GM19455 (cell line): ENCODE data around the gene ZNF512B.
A peak's percentile ranks its signal among the peaks of the same experiment; 100 is the strongest.
"Not testable (repeated sequence)": the region's sequence is repeated elsewhere in the genome, so short reads cannot be mapped to it uniquely, and the experiment has no call there.

Experiments used
- ATAC-seq: cut with Tn5 transposase; IDR thresholded peaks from one replicate; pipeline ENCODE4 v1.9.1; 2021; ENCODE audit not compliant: unreplicated experiment

The ZNF512B gene

GRCh38 chr20:63978319-63979228 lies 8.8 kb upstream of the ZNF512B start:
- ATAC-seq, result peak; percentile 36

DNA sequence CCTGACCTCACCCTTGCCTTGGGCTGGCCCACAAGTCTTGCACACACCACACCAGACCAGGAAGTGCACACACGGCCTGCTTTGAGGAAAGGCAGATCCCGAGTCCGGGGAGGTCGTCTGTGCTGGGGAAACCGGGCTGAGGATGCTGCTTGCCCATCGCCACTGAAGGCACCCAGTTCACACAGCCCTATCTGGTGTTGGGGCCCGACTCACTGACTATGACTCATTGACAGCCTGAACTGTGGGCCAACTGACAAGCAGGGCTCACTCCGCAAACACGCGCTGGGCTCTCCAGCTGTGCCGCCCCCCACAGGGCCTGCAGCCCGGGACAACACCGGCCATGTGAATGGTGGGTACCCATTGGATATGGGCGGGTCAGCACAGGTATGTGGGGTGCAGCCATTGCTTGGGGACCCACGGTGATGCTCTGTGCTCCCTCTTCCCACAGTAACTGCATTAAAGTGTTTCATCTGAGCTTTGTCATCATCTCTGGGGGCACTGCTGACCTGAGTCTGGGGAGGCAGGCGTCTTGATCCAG lies 8.1 kb upstream of the ZNF512B start:
- no peak for ATAC-seq

- ATAC-seq, result no peak
Observed at GRCh38 chr20:63976980-63977738, 7.4 kb upstream of the ZNF512B start.

- ATAC-seq, result not testable (repeated sequence)
Observed at GRCh38 chr20:63976511-63976910, 6.8 kb upstream of the ZNF512B start.

DNA sequence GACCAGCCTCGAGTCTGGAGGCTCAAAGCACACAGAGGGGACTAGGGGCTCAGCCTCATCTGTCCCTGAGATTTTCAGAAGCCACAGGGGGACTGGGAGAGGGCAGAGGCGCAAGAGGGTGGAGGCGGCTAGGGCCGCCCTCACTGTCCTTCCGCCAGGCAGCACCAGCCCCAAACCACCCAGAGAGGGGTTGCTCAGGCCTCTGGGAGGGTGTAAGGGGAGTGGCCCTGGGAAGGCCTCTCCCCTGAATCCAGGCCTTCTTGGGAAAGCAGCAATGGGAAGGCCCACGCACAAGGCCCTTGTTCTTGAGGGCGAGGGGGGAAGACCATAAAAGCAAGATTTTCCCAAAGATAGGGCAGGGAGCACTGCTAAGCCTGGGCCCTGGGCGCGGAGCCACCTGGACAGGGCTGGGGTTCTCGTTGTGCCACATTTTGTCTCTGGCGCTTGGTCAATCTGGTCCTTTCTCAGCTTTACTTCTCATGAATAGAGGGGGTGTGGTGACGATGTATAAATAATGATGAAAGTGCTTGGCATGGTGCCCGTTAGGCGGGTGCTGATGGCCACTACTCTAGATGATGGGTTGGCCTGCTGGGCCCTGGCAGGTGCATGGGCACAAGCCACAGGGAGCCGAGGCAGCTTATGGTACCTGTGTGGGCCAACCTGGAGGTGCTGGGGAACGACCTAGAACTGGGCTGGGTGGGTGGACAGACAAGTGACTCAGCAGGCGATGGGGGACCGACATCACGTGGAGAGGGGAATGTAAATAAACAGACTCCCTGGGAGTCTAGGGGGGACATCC lies 4.9 kb upstream of the ZNF512B start:
- ATAC-seq, result no peak

GRCh38 chr20:63973636-63974401 lies 4.1 kb upstream of the ZNF512B start:
- ATAC-seq, result no peak

- ATAC-seq, result no peak
Observed at GRCh38 chr20:63973160-63973479, 3.4 kb upstream of the ZNF512B start.

DNA sequence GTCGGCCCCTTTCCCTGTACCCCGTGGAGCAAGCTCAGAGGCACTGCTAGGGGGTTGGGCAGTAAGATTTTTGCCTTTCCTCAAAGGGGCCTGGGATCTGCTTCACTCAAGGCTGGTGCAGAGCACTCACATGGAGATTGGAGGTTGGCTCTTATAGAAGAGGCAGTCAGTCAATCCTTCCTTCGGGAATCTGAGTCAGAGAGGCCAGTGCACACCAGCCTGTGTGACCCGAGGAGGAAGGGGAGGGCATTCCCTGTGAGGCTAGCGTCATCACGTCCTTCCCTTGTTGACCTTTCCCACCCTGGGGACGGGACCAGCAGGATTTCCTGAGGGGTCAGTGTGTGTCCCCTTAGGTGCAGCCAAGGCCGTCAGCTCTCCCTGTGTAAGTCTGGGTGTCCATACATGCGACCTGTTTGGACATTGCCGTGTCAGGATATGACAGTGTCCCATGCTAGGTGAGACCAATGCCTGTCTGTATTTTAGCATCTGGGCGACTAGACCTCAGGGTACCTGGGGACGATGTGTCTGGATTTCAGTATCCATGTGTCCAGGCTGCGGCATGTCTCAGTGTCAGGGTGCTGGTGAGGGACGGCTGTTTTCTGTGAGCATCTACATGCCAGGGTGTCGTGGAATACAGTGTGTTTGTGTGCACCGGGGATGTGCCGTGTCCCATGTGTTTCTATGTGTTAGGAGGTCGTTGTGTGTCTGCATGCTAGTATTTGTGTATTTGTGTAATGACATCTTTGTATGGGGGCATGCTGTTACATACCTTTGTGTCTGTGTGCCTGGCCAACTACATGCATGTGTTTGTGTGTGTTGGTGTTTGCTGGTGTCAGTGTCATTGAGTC lies 2.8 kb upstream of the ZNF512B start:
- no peak for ATAC-seq

GRCh38 chr20:63971960-63972311 lies 2.2 kb upstream of the ZNF512B start:
- ATAC-seq, result not testable (repeated sequence)

DNA sequence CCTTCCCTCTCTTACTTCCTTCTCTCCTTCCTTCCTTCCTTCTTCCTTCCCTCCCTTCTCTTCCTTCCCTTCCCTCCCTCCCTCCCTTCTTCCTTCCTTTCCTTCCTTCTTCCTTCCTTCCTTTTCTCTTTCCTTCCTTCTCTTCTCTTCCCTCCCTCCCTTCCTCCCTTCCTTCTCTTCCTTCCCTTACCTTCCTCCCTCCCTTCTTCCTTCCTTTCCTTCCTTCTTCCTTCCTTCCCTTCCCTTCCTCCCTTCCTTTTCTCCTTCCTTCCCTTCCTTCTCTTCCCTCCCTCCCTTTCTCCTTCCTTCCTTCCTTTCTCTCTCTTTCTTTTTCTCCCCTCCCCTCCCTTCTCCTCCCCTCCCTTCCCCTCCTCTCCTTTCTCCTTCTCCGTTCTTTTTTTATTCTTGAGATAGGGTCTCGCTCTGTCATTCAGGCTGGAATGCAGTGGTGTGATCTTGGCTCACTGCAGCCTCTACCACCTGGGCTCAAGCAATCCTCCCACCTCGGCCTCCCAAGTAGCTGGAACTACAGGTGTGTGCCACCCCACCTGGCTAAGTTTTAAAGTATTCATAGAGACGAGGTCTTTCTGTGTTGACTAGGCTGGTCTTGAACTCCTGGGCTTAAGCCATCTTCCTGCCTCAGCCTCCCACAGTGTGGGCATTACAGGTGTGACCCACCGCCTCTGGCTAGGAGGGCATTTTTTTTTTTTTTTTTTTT lies 1.1 kb upstream of the ZNF512B start:
- ATAC-seq, result no peak

DNA sequence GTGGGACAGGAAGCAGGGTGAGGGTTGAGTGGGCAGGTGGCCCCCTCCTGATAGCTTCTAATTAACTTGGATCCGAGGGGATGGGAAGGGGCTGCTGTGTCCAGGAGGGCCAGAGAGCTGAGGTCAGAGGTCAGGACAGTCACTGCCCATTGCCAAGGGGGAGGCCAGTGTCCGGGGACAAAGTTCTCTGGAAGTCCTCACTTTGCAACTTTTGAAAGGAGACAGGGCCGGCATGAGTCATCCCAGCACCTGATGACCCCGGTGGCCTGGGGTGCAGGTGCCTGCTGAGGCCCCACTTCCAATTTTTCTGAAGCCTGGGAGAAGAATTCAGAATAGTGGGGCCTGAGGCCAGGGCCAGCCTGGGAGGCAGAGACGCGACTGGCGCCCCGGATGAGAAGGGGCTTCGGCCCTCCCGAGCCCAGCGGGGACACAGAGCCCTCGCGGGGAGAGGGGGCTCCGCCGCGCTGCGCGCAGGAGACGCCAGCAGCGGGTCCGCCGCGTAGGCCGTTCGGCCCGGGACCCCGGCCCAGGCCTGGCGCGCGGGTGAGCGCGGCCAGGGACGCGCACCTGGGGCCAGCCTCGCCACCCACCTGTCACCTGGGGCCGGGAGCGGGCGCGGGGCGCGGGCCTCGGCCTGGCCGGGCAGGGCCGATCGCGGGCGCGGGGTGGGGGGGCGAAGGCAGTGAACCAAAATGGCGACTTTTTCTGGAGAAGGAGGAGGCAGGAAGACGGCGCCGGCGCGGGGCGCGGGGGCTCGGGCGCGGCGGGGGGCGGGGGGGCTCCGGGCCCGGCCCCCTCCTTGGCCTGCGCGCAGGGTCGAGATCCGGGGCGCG lies 586 bp downstream of the ZNF512B start:
- ATAC-seq, result no peak

GRCh38 chr20:63968136-63968927 lies 1.4 kb downstream of the ZNF512B start:
- no peak for ATAC-seq

DNA sequence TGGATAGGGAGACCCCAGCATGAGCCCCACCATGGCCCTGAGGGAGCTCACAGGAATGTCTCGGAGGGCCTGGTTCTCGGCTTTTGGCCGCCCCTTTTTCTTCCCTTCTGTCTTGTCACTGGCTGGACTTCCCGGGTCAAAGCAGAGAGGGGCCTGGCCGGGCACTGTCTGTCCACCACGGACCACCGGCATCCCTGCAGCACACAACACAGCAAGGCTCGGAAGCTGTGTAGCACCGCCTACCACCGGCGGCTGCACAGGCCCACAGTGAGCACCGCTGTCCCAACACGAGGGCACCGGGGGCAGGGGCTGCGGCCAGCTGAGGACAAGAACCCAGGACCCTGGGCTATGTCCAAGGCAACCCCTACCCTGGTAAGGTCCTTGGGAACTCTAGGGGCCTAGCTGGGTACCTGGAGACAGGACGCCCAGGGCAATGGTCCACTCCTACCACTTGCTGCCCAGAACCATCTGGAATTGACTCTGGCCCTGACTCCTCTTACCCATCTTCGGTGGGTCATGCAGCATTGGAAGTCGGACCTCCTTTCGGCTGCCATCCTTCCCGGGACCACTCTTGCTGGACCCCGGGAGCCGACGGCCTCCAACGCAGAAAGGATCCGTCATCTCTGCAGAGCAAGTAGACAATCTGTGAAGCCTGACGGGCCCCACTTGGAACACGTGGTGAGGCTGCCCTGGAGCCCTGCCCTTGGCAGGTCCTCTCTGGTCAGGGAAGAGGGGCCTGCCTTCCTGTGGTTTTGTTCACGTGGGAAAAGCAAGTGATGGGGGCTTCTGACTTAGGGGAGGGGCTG lies 2.2 kb downstream of the ZNF512B start:
- no peak for ATAC-seq

DNA sequence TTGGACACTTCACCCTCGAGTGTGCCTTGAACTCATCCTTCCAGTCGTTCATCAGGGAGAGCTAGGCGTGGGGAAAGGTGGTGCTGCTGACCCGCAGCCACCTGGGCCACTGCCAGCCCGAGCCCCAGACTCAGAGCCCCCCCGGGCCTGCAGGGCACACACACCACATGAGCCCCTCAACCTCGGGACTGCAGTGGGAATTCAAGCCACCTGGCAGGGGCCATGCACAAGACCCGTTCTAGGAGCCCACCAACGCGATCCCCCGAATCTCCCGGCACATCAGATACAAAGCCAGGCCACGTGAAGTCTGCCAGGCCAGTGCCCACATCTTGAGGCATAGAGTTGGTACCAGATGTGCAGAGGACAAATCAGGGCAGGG lies 2.8 kb downstream of the ZNF512B start:
- no peak for ATAC-seq

DNA sequence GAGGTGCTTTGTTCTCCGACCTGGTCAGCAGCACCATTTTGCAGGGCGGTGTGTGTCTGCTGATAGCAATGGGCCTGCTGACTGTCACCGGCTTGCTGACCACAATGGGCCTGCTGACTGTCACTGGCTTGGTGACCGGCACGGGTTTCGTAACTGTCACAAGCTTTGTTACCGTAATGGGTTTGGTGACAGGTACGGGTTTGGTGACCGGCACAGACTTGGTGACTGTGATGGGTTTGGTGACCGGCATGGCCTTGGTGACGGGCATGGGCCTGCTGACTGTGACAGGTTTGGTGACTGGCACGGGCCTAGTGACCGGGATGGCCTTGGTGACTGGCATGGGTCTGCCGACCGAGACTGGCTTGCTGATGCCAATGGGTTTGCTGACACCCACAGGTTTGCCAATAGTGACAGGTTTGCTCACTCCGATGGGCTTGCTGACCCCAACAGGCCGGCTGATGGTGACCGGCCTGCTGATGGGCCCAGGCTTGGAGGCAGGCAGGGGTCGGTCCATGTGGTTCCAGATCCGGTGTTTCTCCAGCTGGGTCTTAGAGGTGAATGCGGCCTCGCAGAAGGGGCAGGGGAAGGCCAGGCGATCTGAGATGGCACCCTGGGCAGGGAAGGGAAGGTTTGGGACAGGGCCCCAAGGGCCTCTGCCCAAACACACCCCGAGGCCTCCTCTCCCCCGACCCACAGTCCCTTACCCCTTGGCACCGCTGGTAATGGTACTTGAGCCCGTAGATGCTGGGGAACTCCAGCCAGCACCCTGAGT lies 3.4 kb downstream of the ZNF512B start:
- no peak for ATAC-seq

GRCh38 chr20:63964412-63964811 lies 5.3 kb downstream of the ZNF512B start:
- ATAC-seq, result no peak
